ENCODE measurements around the gene GPR157.

- TF ChIP-seq CTCF (IDR thresholded peaks at IDR 0.05) (no peak), POLR2AphosphoS5 (IDR thresholded peaks at IDR 0.05; ENCODE audit: insufficient read depth in 1 of 2, low read depth in 1 of 2) (no peak), POLR2A (IDR thresholded peaks at IDR 0.05) (no peak)
These were observed 27.0 kb upstream of the GPR157 start for GRCh38 chr1:9155879-9156278.

Measured in vagina (tissue), 2 donors.